Astrocyte of the hippocampus (primary cell): ENCODE data around the gene LGALS7.

Source experiments
- DNase-seq: peaks from one replicate; pipeline ENCODE4 v3.0.0; 2011; ENCODE audit warnings: low read depth, low spot score

LGALS7 gene

GRCh38 chr19:38740932-38741331 is 32.4 kb downstream of the LGALS7 start:
- peak; percentile 1 for DNase-seq

GRCh38 chr19:38740257-38740592 is 33.1 kb downstream of the LGALS7 start:
- no peak for DNase-seq

GRCh38 chr19:38739440-38740256 is 33.7 kb downstream of the LGALS7 start:
- DNase-seq: peak; percentile 13

GRCh38 chr19:38737921-38738737 is 35.2 kb downstream of the LGALS7 start:
- DNase-seq: peak; percentile 5

GRCh38 chr19:38737281-38737865 is 35.9 kb downstream of the LGALS7 start:
- DNase-seq: peak; percentile 3

GRCh38 chr19:38736413-38737280 is 36.7 kb downstream of the LGALS7 start:
- peak; percentile 72 for DNase-seq

GRCh38 chr19:38736036-38736412 is 37.3 kb downstream of the LGALS7 start:
- peak; percentile 70 for DNase-seq

- DNase-seq: peak; percentile 53
Observed at GRCh38 chr19:38735257-38735686, 38.0 kb downstream of the LGALS7 start.

- DNase-seq: peak; percentile 44
Observed at GRCh38 chr19:38734426-38735256, 38.7 kb downstream of the LGALS7 start.

GRCh38 chr19:38734176-38734425 is 39.2 kb downstream of the LGALS7 start:
- DNase-seq: no peak

GRCh38 chr19:38733493-38734175 is 39.7 kb downstream of the LGALS7 start:
- DNase-seq: peak; percentile 23

GRCh38 chr19:38733241-38733492 is 40.1 kb downstream of the LGALS7 start:
- DNase-seq: no peak

- no peak for DNase-seq
Observed at GRCh38 chr19:38731654-38732301, 41.5 kb downstream of the LGALS7 start.

GRCh38 chr19:38730731-38731589 is 42.4 kb downstream of the LGALS7 start:
- no peak for DNase-seq

- DNase-seq: no peak
Observed at GRCh38 chr19:38730470-38730730, 42.9 kb downstream of the LGALS7 start.

- peak; percentile 74 for DNase-seq
Observed at GRCh38 chr19:38729653-38730469, 43.5 kb downstream of the LGALS7 start.

- no peak for DNase-seq
Observed at GRCh38 chr19:38728752-38729541, 44.4 kb downstream of the LGALS7 start.
